ENCODE data around the gene POU6F2.
"Not testable (repeated sequence)": the region's sequence is repeated elsewhere in the genome, so short reads cannot be mapped to it uniquely, and the experiment has no call there.

Gene POU6F2

GRCh38 chr7:39374436-39375040 lies 396.8 kb downstream of the POU6F2 start:
- DNase-seq, result no peak

GRCh38 chr7:39375047-39375873 lies 397.6 kb downstream of the POU6F2 start:
- no peak for DNase-seq

- DNase-seq, result no peak
Measured at GRCh38 chr7:39375874-39376190, 398.1 kb downstream of the POU6F2 start.

GRCh38 chr7:39376881-39377280 lies 399.2 kb downstream of the POU6F2 start:
- DNase-seq, result not testable (repeated sequence)

GRCh38 chr7:39379416-39379815 lies 401.7 kb downstream of the POU6F2 start:
- DNase-seq, result no peak

- no peak for DNase-seq
Measured at GRCh38 chr7:39383136-39383535, 405.4 kb downstream of the POU6F2 start.

- no peak for DNase-seq
Measured at GRCh38 chr7:39384386-39384785, 406.7 kb downstream of the POU6F2 start.

GRCh38 chr7:39386718-39387117 lies 409.0 kb downstream of the POU6F2 start:
- no peak for DNase-seq

GRCh38 chr7:39392151-39392550 lies 414.4 kb downstream of the POU6F2 start:
- no peak for DNase-seq

- DNase-seq, result no peak
Measured at GRCh38 chr7:39394105-39394680, 416.5 kb downstream of the POU6F2 start.

GRCh38 chr7:39399458-39399857 lies 421.7 kb downstream of the POU6F2 start:
- DNase-seq, result no peak

- no peak for DNase-seq
Measured at GRCh38 chr7:39399986-39400385, 422.3 kb downstream of the POU6F2 start.

- no peak for DNase-seq
Measured at GRCh38 chr7:39400836-39401235, 423.1 kb downstream of the POU6F2 start.

GRCh38 chr7:39402034-39402433 lies 424.3 kb downstream of the POU6F2 start:
- no peak for DNase-seq

- no peak for DNase-seq
Measured at GRCh38 chr7:39404907-39405306, 427.2 kb downstream of the POU6F2 start.

- no peak for DNase-seq
Measured at GRCh38 chr7:39405581-39405980, 427.9 kb downstream of the POU6F2 start.

GRCh38 chr7:39406467-39406866 lies 428.8 kb downstream of the POU6F2 start:
- DNase-seq, result no peak

GRCh38 chr7:39407137-39407536 lies 429.4 kb downstream of the POU6F2 start:
- DNase-seq, result no peak

GRCh38 chr7:39407723-39408122 lies 430.0 kb downstream of the POU6F2 start:
- no peak for DNase-seq

- no peak for DNase-seq
Measured at GRCh38 chr7:39408906-39409305, 431.2 kb downstream of the POU6F2 start.

- no peak for DNase-seq
Measured at GRCh38 chr7:39410582-39410981, 432.9 kb downstream of the POU6F2 start.

GRCh38 chr7:39413636-39414223 lies 436.0 kb downstream of the POU6F2 start:
- DNase-seq, result no peak

- DNase-seq, result peak; percentile 64 to 71
Measured at GRCh38 chr7:39414224-39415035, 436.7 kb downstream of the POU6F2 start.

Data from activated T-cell treated with anti-CD3 and anti-CD28 coated beads, Interleukin-2, amount 50 U/mL, for 48 hours (primary cell).